ACC112 (cell line): ENCODE results near the gene ITLN1.
"Not testable (repeated sequence)": the region's sequence is repeated elsewhere in the genome, so short reads cannot be mapped to it uniquely, and the experiment has no call there.

Experiments used
- H2AFZ ChIP-seq: fragments of 200-600 bp; sonication (generic); one replicate; pipeline ENCODE4 v1.6.0; 2017; ENCODE audit warnings: antibody characterized with exemption, low read length; ENCODE audit not compliant: unreplicated experiment
- H3K27ac ChIP-seq: fragments of 200-600 bp; sonication (generic); 2 replicates; pipeline ENCODE4 v1.5.1; 2014; ENCODE audit warnings: low read depth, mild to moderate bottlenecking, antibody characterized with exemption, low read length, moderate library complexity
- H3K27me3 ChIP-seq: fragments of 200-600 bp; sonication (generic); 2 replicates; pipeline ENCODE4 v1.6.1; 2014; ENCODE audit warnings: mild to moderate bottlenecking, antibody characterized with exemption, low read length, moderate library complexity, mixed read lengths; ENCODE audit not compliant: insufficient read depth
- H3K36me3 ChIP-seq: fragments of 200-600 bp; sonication (generic); 2 replicates; pipeline ENCODE4 v1.6.1; 2016; ENCODE audit warnings: mild to moderate bottlenecking, antibody characterized with exemption, low read length, moderate library complexity, mixed read lengths; ENCODE audit not compliant: insufficient read depth
- H3K4me1 ChIP-seq: fragments of 200-600 bp; sonication (generic); one replicate; pipeline ENCODE4 v1.6.1; 2016; ENCODE audit warnings: low read length, mixed read lengths; ENCODE audit not compliant: insufficient read depth, unreplicated experiment, control insufficient read depth
- H3K4me3 ChIP-seq: fragments of 200-600 bp; sonication (generic); 2 replicates; pipeline ENCODE4 v1.5.1; 2014; ENCODE audit warnings: mild to moderate bottlenecking, low read depth, low read length
- H3K79me2 ChIP-seq: fragments of 200-600 bp; sonication (generic); one replicate; pipeline ENCODE4 v1.6.0; 2016; ENCODE audit warnings: low read length; ENCODE audit not compliant: control insufficient read depth, unreplicated experiment, insufficient read depth

Gene ITLN1

GRCh38 chr1:160885042-160885441, at the start of gene ITLN1:
TSS of gene ITLN1 (minus strand) at chr1:160885180. CDS start at chr1:160884877, 303 bp downstream.
- no peak within 1 kb of the TSS for H3K4me3 ChIP-seq
- H2AFZ ChIP-seq = no peak within 1 kb of the TSS
- no peaks in the 10 kb centered on the region for H3K4me1 ChIP-seq
- no peaks in the 10 kb centered on the region; the same call in 1 of the 2 replicates for H3K27me3 ChIP-seq
- H3K36me3 ChIP-seq = no peaks in the 10 kb centered on the region
- H3K27ac ChIP-seq = no peak within 1 kb of the TSS
- no peaks in the 10 kb centered on the region for H3K79me2 ChIP-seq

- H3K36me3 ChIP-seq, H2AFZ ChIP-seq, H3K4me1 ChIP-seq, H3K79me2 ChIP-seq, H3K4me3 ChIP-seq, H3K27ac ChIP-seq: not testable (repeated sequence)
- peaks cover 17% of the 10 kb centered on the region; the same call in 1 of the 2 replicates for H3K27me3 ChIP-seq
These were observed 48.3 kb upstream of the ITLN1 start for GRCh38 chr1:160933305-160933704.

- Histone ChIP-seq H3K4me1 (no peaks in the 10 kb centered on the region), H3K79me2 (no peaks in the 10 kb centered on the region), H3K27me3 (peaks cover 7% of the 10 kb centered on the region; the same call in 1 of the 2 replicates), H3K36me3 (no peaks in the 10 kb centered on the region), H3K27ac (no peak overlapping the region), H3K4me3 (no peak overlapping the region), H2AFZ (no peak overlapping the region)
These were observed 40.8 kb upstream of the ITLN1 start for GRCh38 chr1:160925652-160926244.

GRCh38 chr1:160924791-160925651, 40.0 kb upstream of the ITLN1 start:
- Histone ChIP-seq H3K4me1 (no peaks in the 10 kb centered on the region), H3K36me3 (no peaks in the 10 kb centered on the region), H3K27me3 (0 out of 2 replicates have a peak, but pooled peaks cover 4% of the 10 kb centered on the region), H2AFZ (no peak overlapping the region), H3K79me2 (no peaks in the 10 kb centered on the region), H3K4me3 (no peak overlapping the region), H3K27ac (no peak overlapping the region)

DNA sequence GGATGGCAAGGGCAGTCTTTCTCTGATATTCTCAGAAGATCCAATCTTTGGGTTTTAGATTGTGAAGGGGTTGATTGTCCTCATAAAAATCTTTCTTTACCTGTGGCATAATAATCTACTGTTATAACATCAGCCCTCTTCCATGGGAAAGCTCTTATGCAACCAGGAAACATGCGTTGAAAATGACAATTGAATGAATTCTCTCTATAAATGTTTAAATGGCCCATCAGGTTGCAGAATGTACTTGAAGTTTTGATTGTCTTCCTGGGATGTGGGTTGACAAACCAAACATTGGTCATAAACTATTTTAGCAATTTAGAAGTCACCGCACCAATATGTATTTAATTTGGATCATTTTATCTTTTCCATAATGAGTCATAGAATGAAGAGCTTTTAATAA, 31.7 kb upstream of the ITLN1 start:
- no peak overlapping the region for H3K27ac ChIP-seq
- H3K79me2 ChIP-seq = no peaks in the 10 kb centered on the region
- H3K4me1 ChIP-seq = no peaks in the 10 kb centered on the region
- no peaks in the 10 kb centered on the region for H3K36me3 ChIP-seq
- no peak overlapping the region for H3K4me3 ChIP-seq
- no peak overlapping the region for H2AFZ ChIP-seq
- peaks cover 3% of the 10 kb centered on the region; the same call in 1 of the 2 replicates for H3K27me3 ChIP-seq

GRCh38 chr1:160913229-160913628, 28.2 kb upstream of the ITLN1 start:
- H3K27ac ChIP-seq = not testable (repeated sequence)

GRCh38 chr1:160911925-160912324, 26.9 kb upstream of the ITLN1 start:
- peak overlapping the region; percentile 12; the same call in 1 of the 2 replicates for H3K4me3 ChIP-seq
- H3K4me1 ChIP-seq = no peaks in the 10 kb centered on the region
- H3K79me2 ChIP-seq = no peaks in the 10 kb centered on the region
- no peak overlapping the region for H2AFZ ChIP-seq
- H3K27ac ChIP-seq = no peak overlapping the region
- H3K36me3 ChIP-seq = no peaks in the 10 kb centered on the region
- peaks cover 13% of the 10 kb centered on the region for H3K27me3 ChIP-seq

More at GRCh38 chr1:160913229-160913628, 28.2 kb upstream of the ITLN1 start:
- H3K4me3 ChIP-seq, H3K79me2 ChIP-seq, H3K36me3 ChIP-seq, H2AFZ ChIP-seq, H3K27me3 ChIP-seq, H3K4me1 ChIP-seq: not testable (repeated sequence)

GRCh38 chr1:160911441-160911840, 26.5 kb upstream of the ITLN1 start:
- Histone ChIP-seq H2AFZ (no peak overlapping the region), H3K27ac (no peak overlapping the region), H3K27me3 (peaks cover 17% of the 10 kb centered on the region), H3K4me3 (peak overlapping the region; percentile 12; the same call in 1 of the 2 replicates), H3K36me3 (no peaks in the 10 kb centered on the region), H3K79me2 (no peaks in the 10 kb centered on the region), H3K4me1 (no peaks in the 10 kb centered on the region)

DNA sequence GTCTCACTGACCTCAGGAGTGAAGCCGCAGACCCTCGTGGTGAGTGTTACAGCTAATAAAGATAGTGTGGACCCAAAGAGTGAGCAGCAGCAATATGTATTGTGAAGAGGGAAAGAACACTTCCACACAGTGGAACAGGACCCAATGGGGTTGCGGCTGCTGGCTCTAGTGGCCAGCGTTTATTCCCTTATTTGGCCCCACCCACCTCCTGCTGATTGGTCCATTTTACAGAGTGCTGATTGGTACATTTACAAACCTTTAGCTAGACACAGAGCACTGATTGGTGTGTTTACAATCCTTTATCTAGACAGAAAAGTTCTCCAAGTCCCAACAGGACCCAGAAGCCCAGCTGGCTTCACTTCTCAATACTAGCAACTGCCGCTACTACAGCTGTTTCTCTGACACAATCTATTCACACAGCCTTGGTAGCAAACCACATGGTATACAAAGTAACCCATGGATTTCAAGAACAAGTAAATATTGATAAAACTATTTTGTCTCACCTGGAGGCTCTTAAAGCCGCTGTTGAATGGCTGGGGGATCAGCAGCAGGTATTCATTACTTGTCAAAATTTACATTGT, 25.3 kb upstream of the ITLN1 start:
- Histone ChIP-seq H3K36me3 (no peaks in the 10 kb centered on the region), H3K27ac (no peak overlapping the region), H3K4me3 (no peak overlapping the region), H2AFZ (no peak overlapping the region), H3K79me2 (no peaks in the 10 kb centered on the region), H3K27me3 (peaks cover 17% of the 10 kb centered on the region), H3K4me1 (no peaks in the 10 kb centered on the region)

GRCh38 chr1:160907976-160908375, 23.0 kb upstream of the ITLN1 start:
- H3K36me3 ChIP-seq = no peaks in the 10 kb centered on the region
- H2AFZ ChIP-seq = no peak overlapping the region
- H3K27me3 ChIP-seq = peaks cover 22% of the 10 kb centered on the region

More at GRCh38 chr1:160907976-160908375, 23.0 kb upstream of the ITLN1 start:
- H3K27ac ChIP-seq = no peak overlapping the region
- H3K4me3 ChIP-seq = no peak overlapping the region
- no peaks in the 10 kb centered on the region for H3K4me1 ChIP-seq
- H3K79me2 ChIP-seq = no peaks in the 10 kb centered on the region
